ENCODE results near the gene MRPL41.
"Not testable (repeated sequence)": the region's sequence is repeated elsewhere in the genome, so short reads cannot be mapped to it uniquely, and the experiment has no call there.

Gene MRPL41

GRCh38 chr9:137551264-137552021 is at the start of gene MRPL41:
MRPL41 (plus strand) TSS chr9:137551879; CDS start chr9:137552082, 203 bp downstream.
- peak; percentile 89 for DNase-seq

GRCh38 chr9:137502008-137502911 is 49.4 kb upstream of the MRPL41 start:
- no peak for DNase-seq

- DNase-seq, result peak; percentile 9
Measured at GRCh38 chr9:137504432-137504777, 47.3 kb upstream of the MRPL41 start.

- DNase-seq, result peak; percentile 13
Measured at GRCh38 chr9:137505421-137506140, 46.1 kb upstream of the MRPL41 start.

GRCh38 chr9:137506274-137506673 is 45.4 kb upstream of the MRPL41 start:
- peak; percentile 8 for DNase-seq

GRCh38 chr9:137506702-137507171 is 44.9 kb upstream of the MRPL41 start:
- peak; percentile 31 for DNase-seq

GRCh38 chr9:137509198-137509597 is 42.5 kb upstream of the MRPL41 start:
- DNase-seq, result no peak

GRCh38 chr9:137511126-137511525 is 40.6 kb upstream of the MRPL41 start:
- peak; percentile 6 for DNase-seq

- DNase-seq, result peak; percentile 10
Measured at GRCh38 chr9:137511758-137512463, 39.8 kb upstream of the MRPL41 start.

GRCh38 chr9:137513136-137513535 is 38.5 kb upstream of the MRPL41 start:
- DNase-seq, result not testable (repeated sequence)

GRCh38 chr9:137513801-137514570 is 37.7 kb upstream of the MRPL41 start:
- peak; percentile 29 for DNase-seq

- DNase-seq, result peak; percentile 29
Measured at GRCh38 chr9:137514691-137515337, 36.9 kb upstream of the MRPL41 start.

- DNase-seq, result peak; percentile 16
Measured at GRCh38 chr9:137515338-137515724, 36.3 kb upstream of the MRPL41 start.

- DNase-seq, result peak; percentile 17
Measured at GRCh38 chr9:137516144-137516917, 35.3 kb upstream of the MRPL41 start.

GRCh38 chr9:137518661-137519459 is 32.8 kb upstream of the MRPL41 start:
- DNase-seq, result peak; percentile 13

- DNase-seq, result peak; percentile 18
Measured at GRCh38 chr9:137519553-137519952, 32.1 kb upstream of the MRPL41 start.

- peak; percentile 29 for DNase-seq
Measured at GRCh38 chr9:137520614-137521404, 30.9 kb upstream of the MRPL41 start.

- peak; percentile 50 for DNase-seq
Measured at GRCh38 chr9:137521405-137521985, 30.2 kb upstream of the MRPL41 start.
